ENCODE measurements around the gene UNC45B.
"Not testable (repeated sequence)": the region's sequence is repeated elsewhere in the genome, so short reads cannot be mapped to it uniquely, and the experiment has no call there.

UNC45B gene

GRCh38 chr17:35147375-35147905 lies at the start of gene UNC45B:
Gene UNC45B (plus strand): TSS chr17:35147817. CDS start chr17:35148264, 447 bp downstream.
- H3K9ac ChIP-seq (ENCODE audit: low read length) = no peak within 1 kb of the TSS

GRCh38 chr17:35099908-35100307 lies 47.7 kb upstream of the UNC45B start:
- Histone ChIP-seq H3K36me3 (ENCODE audit: control insufficient read depth, insufficient read depth, low read length, severe bottlenecking) (peaks cover 16% of the 10 kb centered on the region), H3K4me1 (ENCODE audit: control insufficient read depth, insufficient read depth, low read length) (peaks cover 4% of the 10 kb centered on the region), H3K4me3 (ENCODE audit: low read length) (no peak overlapping the region), H3K9ac (ENCODE audit: low read length) (no peak overlapping the region), H3K9me3 (ENCODE audit: control insufficient read depth, low read length) (no peaks in the 10 kb centered on the region), H3K27me3 (replicated peaks; ENCODE audit: control insufficient read depth, insufficient read depth, low read length) (no peaks in the 10 kb centered on the region)
- no peak for DNase-seq (ENCODE audit: low read depth)

More at GRCh38 chr17:35147375-35147905, at the start of gene UNC45B:
- Histone ChIP-seq H3K27me3 (replicated peaks; ENCODE audit: control insufficient read depth, insufficient read depth, low read length) (peaks cover 25% of the 10 kb centered on the region), H3K9me3 (ENCODE audit: control insufficient read depth, low read length) (no peaks in the 10 kb centered on the region), H3K4me1 (ENCODE audit: control insufficient read depth, insufficient read depth, low read length) (no peaks in the 10 kb centered on the region), H3K36me3 (ENCODE audit: control insufficient read depth, insufficient read depth, low read length, severe bottlenecking) (no peaks in the 10 kb centered on the region), H3K4me3 (ENCODE audit: low read length) (no peak within 1 kb of the TSS)
- DNase-seq (ENCODE audit: low read depth) = no peak

GRCh38 chr17:35101036-35101435 lies 46.6 kb upstream of the UNC45B start:
- Histone ChIP-seq H3K27me3 (replicated peaks; ENCODE audit: control insufficient read depth, insufficient read depth, low read length) (no peaks in the 10 kb centered on the region), H3K4me3 (ENCODE audit: low read length) (no peak overlapping the region), H3K9me3 (ENCODE audit: control insufficient read depth, low read length) (no peaks in the 10 kb centered on the region), H3K9ac (ENCODE audit: low read length) (no peak overlapping the region), H3K4me1 (ENCODE audit: control insufficient read depth, insufficient read depth, low read length) (no peaks in the 10 kb centered on the region), H3K36me3 (ENCODE audit: control insufficient read depth, insufficient read depth, low read length, severe bottlenecking) (peaks cover 20% of the 10 kb centered on the region)
- no peak for DNase-seq (ENCODE audit: low read depth)

GRCh38 chr17:35101725-35102124 lies 45.9 kb upstream of the UNC45B start:
- Histone ChIP-seq H3K27me3 (replicated peaks; ENCODE audit: control insufficient read depth, insufficient read depth, low read length) (no peaks in the 10 kb centered on the region), H3K4me1 (ENCODE audit: control insufficient read depth, insufficient read depth, low read length) (no peaks in the 10 kb centered on the region), H3K36me3 (ENCODE audit: control insufficient read depth, insufficient read depth, low read length, severe bottlenecking) (peaks cover 23% of the 10 kb centered on the region), H3K9ac (ENCODE audit: low read length) (no peak overlapping the region), H3K4me3 (ENCODE audit: low read length) (no peak overlapping the region), H3K9me3 (ENCODE audit: control insufficient read depth, low read length) (no peaks in the 10 kb centered on the region)
- DNase-seq (ENCODE audit: low read depth) = no peak

GRCh38 chr17:35103271-35103670 lies 44.3 kb upstream of the UNC45B start:
- no peak overlapping the region for H3K4me3 ChIP-seq (ENCODE audit: low read length)
- H3K9ac ChIP-seq (ENCODE audit: low read length) = no peak overlapping the region
- no peaks in the 10 kb centered on the region for H3K27me3 ChIP-seq (replicated peaks; ENCODE audit: control insufficient read depth, insufficient read depth, low read length)
- no peak for DNase-seq (ENCODE audit: low read depth)
- no peaks in the 10 kb centered on the region for H3K4me1 ChIP-seq (ENCODE audit: control insufficient read depth, insufficient read depth, low read length)
- H3K36me3 ChIP-seq (ENCODE audit: control insufficient read depth, insufficient read depth, low read length, severe bottlenecking) = peaks cover 23% of the 10 kb centered on the region
- no peaks in the 10 kb centered on the region for H3K9me3 ChIP-seq (ENCODE audit: control insufficient read depth, low read length)

- Histone ChIP-seq H3K4me1 (ENCODE audit: control insufficient read depth, insufficient read depth, low read length) (no peaks in the 10 kb centered on the region), H3K27me3 (replicated peaks; ENCODE audit: control insufficient read depth, insufficient read depth, low read length) (no peaks in the 10 kb centered on the region), H3K9me3 (ENCODE audit: control insufficient read depth, low read length) (no peaks in the 10 kb centered on the region), H3K9ac (ENCODE audit: low read length) (no peak overlapping the region), H3K36me3 (ENCODE audit: control insufficient read depth, insufficient read depth, low read length, severe bottlenecking) (peaks cover 23% of the 10 kb centered on the region), H3K4me3 (ENCODE audit: low read length) (no peak overlapping the region)
- DNase-seq (ENCODE audit: low read depth) = no peak
Measured at GRCh38 chr17:35104844-35105450, 42.7 kb upstream of the UNC45B start.

GRCh38 chr17:35110791-35111190 lies 36.8 kb upstream of the UNC45B start:
- H3K36me3 ChIP-seq (ENCODE audit: control insufficient read depth, insufficient read depth, low read length, severe bottlenecking); H3K9me3 ChIP-seq (ENCODE audit: control insufficient read depth, low read length); DNase-seq (ENCODE audit: low read depth); H3K4me3 ChIP-seq (ENCODE audit: low read length); H3K9ac ChIP-seq (ENCODE audit: low read length); H3K27me3 ChIP-seq (replicated peaks; ENCODE audit: control insufficient read depth, insufficient read depth, low read length); H3K4me1 ChIP-seq (ENCODE audit: control insufficient read depth, insufficient read depth, low read length): not testable (repeated sequence)

GRCh38 chr17:35116845-35117244 lies 30.8 kb upstream of the UNC45B start:
- no peak for DNase-seq (ENCODE audit: low read depth)
- no peak overlapping the region for H3K9ac ChIP-seq (ENCODE audit: low read length)
- no peaks in the 10 kb centered on the region for H3K9me3 ChIP-seq (ENCODE audit: control insufficient read depth, low read length)
- no peak overlapping the region for H3K4me3 ChIP-seq (ENCODE audit: low read length)
- H3K4me1 ChIP-seq (ENCODE audit: control insufficient read depth, insufficient read depth, low read length) = peaks cover 14% of the 10 kb centered on the region
- H3K36me3 ChIP-seq (ENCODE audit: control insufficient read depth, insufficient read depth, low read length, severe bottlenecking) = no peaks in the 10 kb centered on the region
- H3K27me3 ChIP-seq (replicated peaks; ENCODE audit: control insufficient read depth, insufficient read depth, low read length) = no peaks in the 10 kb centered on the region

- H3K9me3 ChIP-seq (ENCODE audit: control insufficient read depth, low read length) = no peaks in the 10 kb centered on the region
- no peak for DNase-seq (ENCODE audit: low read depth)
- H3K4me3 ChIP-seq (ENCODE audit: low read length) = no peak overlapping the region
- peaks cover 14% of the 10 kb centered on the region for H3K4me1 ChIP-seq (ENCODE audit: control insufficient read depth, insufficient read depth, low read length)
- H3K36me3 ChIP-seq (ENCODE audit: control insufficient read depth, insufficient read depth, low read length, severe bottlenecking) = no peaks in the 10 kb centered on the region
- H3K9ac ChIP-seq (ENCODE audit: low read length) = no peak overlapping the region
- H3K27me3 ChIP-seq (replicated peaks; ENCODE audit: control insufficient read depth, insufficient read depth, low read length) = no peaks in the 10 kb centered on the region
Measured at GRCh38 chr17:35117984-35118383, 29.6 kb upstream of the UNC45B start.

- Histone ChIP-seq H3K9me3 (ENCODE audit: control insufficient read depth, low read length) (no peaks in the 10 kb centered on the region), H3K9ac (ENCODE audit: low read length) (peak within 1 kb of the TSS; percentile 94), H3K27me3 (replicated peaks; ENCODE audit: control insufficient read depth, insufficient read depth, low read length) (no peaks in the 10 kb centered on the region), H3K4me3 (ENCODE audit: low read length) (peak within 1 kb of the TSS; percentile 94), H3K36me3 (ENCODE audit: control insufficient read depth, insufficient read depth, low read length, severe bottlenecking) (no peaks in the 10 kb centered on the region), H3K4me1 (ENCODE audit: control insufficient read depth, insufficient read depth, low read length) (peaks cover 14% of the 10 kb centered on the region)
- DNase-seq (ENCODE audit: low read depth) = peak; percentile 89
Measured at GRCh38 chr17:35119370-35120165, 28.0 kb upstream of the UNC45B start, which contains the start of gene RAD51D. Gene RAD51D (minus strand): TSS chr17:35119860. CDS start chr17:35119613, 247 bp downstream.

- no peaks in the 10 kb centered on the region for H3K36me3 ChIP-seq (ENCODE audit: control insufficient read depth, insufficient read depth, low read length, severe bottlenecking)
- no peak within 1 kb of the TSS for H3K9ac ChIP-seq (ENCODE audit: low read length)
- H3K27me3 ChIP-seq (replicated peaks; ENCODE audit: control insufficient read depth, insufficient read depth, low read length) = no peaks in the 10 kb centered on the region
- H3K4me3 ChIP-seq (ENCODE audit: low read length) = no peak within 1 kb of the TSS
- no peaks in the 10 kb centered on the region for H3K9me3 ChIP-seq (ENCODE audit: control insufficient read depth, low read length)
- no peak for DNase-seq (ENCODE audit: low read depth)
- peaks cover 9% of the 10 kb centered on the region for H3K4me1 ChIP-seq (ENCODE audit: control insufficient read depth, insufficient read depth, low read length)
Measured at GRCh38 chr17:35121315-35121714, 26.3 kb upstream of the UNC45B start, which contains the start of gene FNDC8. Gene FNDC8 (plus strand): TSS chr17:35121615. CDS start chr17:35121694, 79 bp downstream.

All from adipocyte (in vitro differentiated cells).